OCI-LY7 (cell line): Measurements from ENCODE around the gene BRSK1. TPM values are rescaled to one million over a fixed set of nuclear protein-coding genes. Genes with fewer than 3 reads are reported as not detected.

Experiments used
- BruUV-seq: library from RNA; stranded (reverse); fragments of 400-500 nt; replicated peaks from 2 replicates; lab custom pipeline; 2021; lab: Mats Ljungman, UMichigan
- CTCF ChIA-PET: fragments of 300-600 bp; sonication (Branson Sonifier 250); formaldehyde crosslinking; loops from one replicate; lab custom pipeline; 2022; ENCODE audit warnings: antibody characterized with exemption; ENCODE audit not compliant: unreplicated experiment; lab: Charles Lee
- POLR2A ChIA-PET: fragments of 300-600 bp; sonication (Branson Sonifier 250); formaldehyde crosslinking; loops from one replicate; lab custom pipeline; 2022; ENCODE audit warnings: antibody characterized with exemption; lab: Charles Lee
- DNase-seq: peaks from one replicate; pipeline ENCODE4 v3.0.0-alpha.2; 2015; ENCODE audit warnings: low spot score
- H2AFZ ChIP-seq: fragments of 200-600 bp; sonication (generic), shearing (Covaris generic); 2 replicates; pipeline ENCODE4 v1.6.1; 2014; ENCODE audit warnings: mild to moderate bottlenecking, antibody characterized with exemption, low read length, moderate library complexity
- H3K27ac ChIP-seq: fragments of 200-600 bp; sonication (generic); 2 replicates; pipeline ENCODE4 v1.5.1; 2014; ENCODE audit warnings: mixed run types, low read depth, mild to moderate bottlenecking, moderate library complexity, low read length, inconsistent platforms; ENCODE audit not compliant: poor library complexity, severe bottlenecking
- H3K36me3 ChIP-seq: fragments of 200-600 bp; sonication (generic); 2 replicates; pipeline ENCODE4 v1.6.1; 2014; ENCODE audit warnings: mild to moderate bottlenecking, antibody characterized with exemption, low read length, moderate library complexity, mixed read lengths; ENCODE audit not compliant: insufficient read depth
- H3K4me1 ChIP-seq: fragments of 200-600 bp; sonication (generic); 2 replicates; pipeline ENCODE4 v1.5.1; 2014; ENCODE audit warnings: mild to moderate bottlenecking, low read length; ENCODE audit not compliant: insufficient read depth, poor library complexity, severe bottlenecking
- H3K4me2 ChIP-seq: fragments of 200-600 bp; sonication (generic); 2 replicates; pipeline ENCODE4 v1.6.1; 2014; ENCODE audit warnings: mild to moderate bottlenecking, low read length
- H3K4me3 ChIP-seq: fragments of 200-600 bp; sonication (generic); 2 replicates; pipeline ENCODE4 v1.5.1; 2014; ENCODE audit warnings: mild to moderate bottlenecking, low read depth, low read length; ENCODE audit not compliant: poor library complexity, severe bottlenecking
- H3K79me2 ChIP-seq: fragments of 200-600 bp; sonication (generic); 2 replicates; pipeline ENCODE4 v1.6.1; 2016; ENCODE audit warnings: low read depth, mild to moderate bottlenecking, low read length, moderate library complexity, mixed read lengths; ENCODE audit not compliant: insufficient read depth
- H3K9me2 ChIP-seq: fragments of 200-600 bp; sonication (generic); 2 replicates; pipeline ENCODE4 v1.6.1; 2016; ENCODE audit warnings: mild to moderate bottlenecking, low read length, mixed read lengths; ENCODE audit not compliant: insufficient read depth
- H3K9me3 ChIP-seq: fragments of 200-600 bp; sonication (generic); 2 replicates; pipeline ENCODE4 v1.6.1; 2014; ENCODE audit warnings: mild to moderate bottlenecking, mixed run types, low read length, mixed read lengths
- H4K20me1 ChIP-seq: fragments of 200-600 bp; sonication (generic); 2 replicates; pipeline ENCODE4 v1.6.1; 2014; ENCODE audit warnings: mild to moderate bottlenecking, antibody characterized with exemption, low read length, moderate library complexity, mixed read lengths; ENCODE audit not compliant: insufficient read depth
- CTCF ChIP-seq: fragments of 200-600 bp; sonication (generic); conservative IDR thresholded peaks from 2 replicates; pipeline ENCODE4 v1.5.1; 2014; ENCODE audit warnings: mild to moderate bottlenecking, antibody characterized with exemption, low read length, moderate library complexity, mixed read lengths
- EZH2phosphoT487 ChIP-seq: fragments of 200-600 bp; sonication (generic); IDR thresholded peaks from 2 replicates; pipeline ENCODE4 v1.6.1; 2018; ENCODE audit warnings: low read depth, borderline replicate concordance, mild to moderate bottlenecking, mixed run types, antibody characterized with exemption, low read length, moderate library complexity, mixed read lengths
- intact Hi-C: fragments of 100-400 bp; cut with micrococcal nuclease; formaldehyde crosslinking; loops from one replicate; pipeline ENCODE4 v1.10.0; 2022; ENCODE audit not compliant: unreplicated experiment
- total RNA-seq, 2 experiments: library from RNA; depleted of rRNA in 1 of 2; stranded (reverse); fragments of >200 nt in 1 of 2; shearing (Covaris generic) in 1 of 2; gene quantifications; 2 replicates each; pipeline ENCODE4 v1.2.3, GENCODE V29; 2014 to 2022

The BRSK1 gene
- total RNA-seq, 2 experiments from 2014 or later: 16.1 to 23.9 TPM

- ChIA-PET CTCF (no interaction called here), POLR2A (no interaction called here)
- no peaks in the 10 kb centered on the region; the same call in 1 of the 2 replicates for H3K79me2 ChIP-seq
- H2AFZ ChIP-seq: no peak overlapping the region
- H3K27ac ChIP-seq: peak overlapping the region; percentile 7
- intact Hi-C loops: no loop called here
- no peak for DNase-seq
- H3K4me1 ChIP-seq: peaks cover 45% of the 10 kb centered on the region
- BruUV-seq: no TSS peak
- no peaks in the 10 kb centered on the region for H3K9me2 ChIP-seq
- no peaks in the 10 kb centered on the region for H4K20me1 ChIP-seq
- H3K36me3 ChIP-seq: peaks cover 17% of the 10 kb centered on the region; the same call in 1 of the 2 replicates
- TF ChIP-seq CTCF (no peak), EZH2phosphoT487 (no peak)
- no peaks in the 10 kb centered on the region for H3K9me3 ChIP-seq
- H3K4me3 ChIP-seq: peak overlapping the region; percentile 64
- peak overlapping the region; percentile 56 for H3K4me2 ChIP-seq
Observed at GRCh38 chr19:55285229-55285890, 1.6 kb downstream of the BRSK1 start.

- Histone ChIP-seq H3K4me1 (peaks cover 33% of the 10 kb centered on the region), H3K9me2 (no peaks in the 10 kb centered on the region), H3K36me3 (peaks cover 33% of the 10 kb centered on the region), H3K79me2 (no peaks in the 10 kb centered on the region; the same call in 1 of the 2 replicates), H2AFZ (no peak overlapping the region), H3K27ac (no peak overlapping the region), H3K9me3 (no peaks in the 10 kb centered on the region), H3K4me3 (no peak overlapping the region), H4K20me1 (no peaks in the 10 kb centered on the region), H3K4me2 (no peak overlapping the region)
- DNase-seq: no peak
- TF ChIP-seq EZH2phosphoT487 (no peak), CTCF (no peak)
- intact Hi-C loops: no loop called here
- no TSS peak for BruUV-seq
- CTCF ChIA-PET: no interaction called here
- POLR2A ChIA-PET: no interaction called here
Observed at GRCh38 chr19:55287361-55288079, 3.7 kb downstream of the BRSK1 start.
